HEK293T (cell line): ENCODE data around the gene ANKH.

Experiments used
- BHLHE40 ChIP-seq: fragments of 450-650 bp; IDR thresholded peaks from 2 replicates; pipeline ENCODE4 v1.6.1; 2016; ENCODE audit warnings: mild to moderate bottlenecking, moderate library complexity, borderline replicate concordance
- CTBP1 ChIP-seq: fragments of 450-650 bp; IDR thresholded peaks from 2 replicates; pipeline ENCODE4 v1.6.1; 2016; ENCODE audit warnings: borderline replicate concordance
- ELF4 ChIP-seq: fragments of 450-650 bp; IDR thresholded peaks from 2 replicates; pipeline ENCODE4 v1.6.1; 2017; ENCODE audit warnings: antibody characterized with exemption
- FOXA1 ChIP-seq: fragments of 450-650 bp; IDR thresholded peaks from 2 replicates; pipeline ENCODE4 v1.6.1; 2016; ENCODE audit warnings: mild to moderate bottlenecking
- FOXK2 ChIP-seq: fragments of 450-650 bp; IDR thresholded peaks from 2 replicates; pipeline ENCODE4 v1.6.1; 2016; ENCODE audit warnings: mild to moderate bottlenecking
- FOXM1 ChIP-seq: fragments of 450-650 bp; IDR thresholded peaks from 2 replicates; pipeline ENCODE4 v1.6.1; 2017; ENCODE audit warnings: mild to moderate bottlenecking, borderline replicate concordance
- HDGF ChIP-seq: fragments of 450-650 bp; IDR thresholded peaks from 2 replicates; pipeline ENCODE4 v1.6.1; 2017; ENCODE audit warnings: antibody characterized with exemption, borderline replicate concordance
- LEF1 ChIP-seq: fragments of 450-650 bp; IDR thresholded peaks from 2 replicates; pipeline ENCODE4 v1.6.1; 2017; ENCODE audit warnings: mild to moderate bottlenecking, borderline replicate concordance
- SP1 ChIP-seq: fragments of 450-650 bp; IDR thresholded peaks from 2 replicates; pipeline ENCODE4 v1.6.1; 2017
- SUZ12 ChIP-seq: fragments of 450-650 bp; IDR thresholded peaks from 2 replicates; pipeline ENCODE4 v1.6.1; 2016; ENCODE audit warnings: mild to moderate bottlenecking
- TARDBP ChIP-seq: fragments of 450-650 bp; IDR thresholded peaks from 2 replicates; pipeline ENCODE4 v1.6.1; 2016

DNA sequence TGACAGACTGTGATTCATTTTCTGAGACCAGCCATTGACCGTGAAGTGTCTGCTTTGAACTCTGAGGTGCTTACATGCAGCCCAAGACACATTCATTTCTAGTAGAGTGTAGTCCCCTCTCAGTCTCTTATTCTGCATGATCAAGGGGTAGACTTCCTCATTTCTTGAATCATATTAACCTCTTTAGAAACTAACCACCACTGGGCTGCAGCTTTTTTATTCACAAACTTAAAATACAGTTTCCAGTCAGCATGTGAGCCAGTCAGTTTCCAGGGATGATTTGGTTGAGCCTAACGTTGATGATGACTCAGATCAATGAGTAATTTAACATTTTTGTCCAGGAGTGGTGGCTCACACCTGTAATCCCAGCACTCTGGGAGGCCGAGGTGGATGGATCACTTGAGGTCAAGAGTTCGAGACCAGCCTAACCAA, 147.9 kb downstream of the ANKH start:
- no peak for TF ChIP-seq SUZ12
- no peak for TF ChIP-seq FOXA1
- no peak for TF ChIP-seq SP1
- no peak for TF ChIP-seq LEF1
- no peak for TF ChIP-seq HDGF
- TF ChIP-seq FOXM1 = no peak
- TF ChIP-seq FOXK2 = no peak
- no peak for TF ChIP-seq TARDBP
- no peak for TF ChIP-seq BHLHE40
- no peak for TF ChIP-seq CTBP1
- TF ChIP-seq ELF4 = no peak
